Vagina (tissue), 2 donors: ENCODE data around the gene CTNNBL1.

Source experiments
- POLR2A ChIP-seq, 2 donors: fragments of 450-650 bp; IDR thresholded peaks; one replicate each; pipeline ENCODE4 v1.6.1; 2017; ENCODE audit warnings: antibody characterized with exemption in 2 of 2, mild to moderate bottlenecking in 2 of 2, moderate library complexity in 2 of 2
- POLR2AphosphoS5 ChIP-seq, 2 donors: sonication (generic); formaldehyde crosslinking; IDR thresholded peaks; one replicate each; pipeline ENCODE4 v1.9.0; 2017; ENCODE audit warnings: antibody characterized with exemption in 2 of 2, mild to moderate bottlenecking in 2 of 2, low read depth in 1 of 2; ENCODE audit not compliant: insufficient read depth in 1 of 2
- TF ChIP-seq, protein P1 (sequence below), 3 experiments: fragments of 450-650 bp in 2 of 3; fragments of 200-600 bp in 1 of 3; sonication (generic) in 1 of 3; IDR thresholded peaks; one replicate each; pipeline ENCODE4 v1.5.1; 2017 to 2019; ENCODE audit warnings: antibody characterized with exemption in 3 of 3, mild to moderate bottlenecking in 2 of 3, moderate library complexity in 2 of 3

GRCh38 chr20:37690626-37691369 is 3.0 kb upstream of the CTNNBL1 start:
- TF ChIP-seq, protein P1, sequence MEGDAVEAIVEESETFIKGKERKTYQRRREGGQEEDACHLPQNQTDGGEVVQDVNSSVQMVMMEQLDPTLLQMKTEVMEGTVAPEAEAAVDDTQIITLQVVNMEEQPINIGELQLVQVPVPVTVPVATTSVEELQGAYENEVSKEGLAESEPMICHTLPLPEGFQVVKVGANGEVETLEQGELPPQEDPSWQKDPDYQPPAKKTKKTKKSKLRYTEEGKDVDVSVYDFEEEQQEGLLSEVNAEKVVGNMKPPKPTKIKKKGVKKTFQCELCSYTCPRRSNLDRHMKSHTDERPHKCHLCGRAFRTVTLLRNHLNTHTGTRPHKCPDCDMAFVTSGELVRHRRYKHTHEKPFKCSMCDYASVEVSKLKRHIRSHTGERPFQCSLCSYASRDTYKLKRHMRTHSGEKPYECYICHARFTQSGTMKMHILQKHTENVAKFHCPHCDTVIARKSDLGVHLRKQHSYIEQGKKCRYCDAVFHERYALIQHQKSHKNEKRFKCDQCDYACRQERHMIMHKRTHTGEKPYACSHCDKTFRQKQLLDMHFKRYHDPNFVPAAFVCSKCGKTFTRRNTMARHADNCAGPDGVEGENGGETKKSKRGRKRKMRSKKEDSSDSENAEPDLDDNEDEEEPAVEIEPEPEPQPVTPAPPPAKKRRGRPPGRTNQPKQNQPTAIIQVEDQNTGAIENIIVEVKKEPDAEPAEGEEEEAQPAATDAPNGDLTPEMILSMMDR (IDR thresholded peaks at IDR 0.05), result no peak
- TF ChIP-seq POLR2AphosphoS5 (IDR thresholded peaks at IDR 0.05; ENCODE audit: insufficient read depth in 1 of 2, low read depth in 1 of 2) (no peak), POLR2A (IDR thresholded peaks at IDR 0.05) (no peak)
